Smooth muscle cell (in vitro differentiated cells): Measurements from ENCODE around the gene THRB. TPM values are rescaled to one million over a fixed set of nuclear protein-coding genes. Genes with fewer than 3 reads are reported as not detected.

ENCODE experiments used
- DNase-seq: peaks from one replicate; lab custom pipeline; 2025; ENCODE audit not compliant: unreplicated experiment; lab: John Stamatoyannopoulos, UW
- H2AFZ ChIP-seq: fragments of 200-600 bp; sonication (generic); 2 replicates; pipeline ENCODE4 v1.6.0; 2016; ENCODE audit warnings: antibody characterized with exemption, low read depth, mild to moderate bottlenecking
- H3F3A ChIP-seq: fragments of 200-600 bp; sonication (generic); 2 replicates; pipeline ENCODE4 v1.6.0; 2017; ENCODE audit warnings: antibody characterized with exemption, low read depth
- H3K27ac ChIP-seq: fragments of 200-600 bp; sonication (generic); 2 replicates; pipeline ENCODE4 v1.5.1; 2016; ENCODE audit warnings: low read depth, mild to moderate bottlenecking
- H3K27me3 ChIP-seq: fragments of 200-600 bp; sonication (generic); 2 replicates; pipeline ENCODE4 v1.6.1; 2016; ENCODE audit warnings: low read depth, mild to moderate bottlenecking
- H3K36me3 ChIP-seq: fragments of 200-600 bp; sonication (generic); 2 replicates; pipeline ENCODE4 v1.5.1; 2016; ENCODE audit warnings: low read depth
- H3K4me1 ChIP-seq: fragments of 200-600 bp; sonication (generic); 2 replicates; pipeline ENCODE4 v1.5.1; 2016; ENCODE audit warnings: low read depth
- H3K4me2 ChIP-seq: fragments of 200-600 bp; sonication (generic); 2 replicates; pipeline ENCODE4 v1.6.0; 2016; ENCODE audit warnings: mild to moderate bottlenecking
- H3K4me3 ChIP-seq: fragments of 200-600 bp; sonication (generic); 2 replicates; pipeline ENCODE4 v1.5.1; 2016; ENCODE audit warnings: mild to moderate bottlenecking
- H3K79me2 ChIP-seq: fragments of 200-600 bp; sonication (generic); 2 replicates; pipeline ENCODE4 v1.6.0; 2016; ENCODE audit warnings: low read depth, mild to moderate bottlenecking
- H3K9ac ChIP-seq: fragments of 200-600 bp; sonication (generic); 2 replicates; pipeline ENCODE4 v1.6.0; 2016; ENCODE audit warnings: low read depth
- H3K9me3 ChIP-seq: fragments of 200-600 bp; sonication (generic); replicated peaks from 2 replicates; pipeline ENCODE4 v1.5.1; 2016; ENCODE audit warnings: low read depth
- H4K20me1 ChIP-seq: fragments of 200-600 bp; sonication (generic); 2 replicates; pipeline ENCODE4 v1.6.0; 2016; ENCODE audit warnings: low read depth
- WGBS: methylation state at CpG from one replicate; pipeline ENCODE4 v1.1.7; 2016; ENCODE audit warnings: low lambda C conversion rate; 5-methylcytosine and 5-hydroxymethylcytosine counted together
- polyA plus RNA-seq: library from polyadenylated mRNA; unstranded; fragments of >200 nt; fragmentation: Nextera tagmentation; extraction: Ambion mirVana; gene quantifications from 2 replicates; pipeline ENCODE4 v1.2.1, GENCODE V29; 2016
- total RNA-seq: library from RNA; depleted of rRNA; stranded (reverse); fragments of >200 nt; gene quantifications from 2 replicates; pipeline ENCODE4 v1.2.3, GENCODE V29; 2014
- TF ChIP-seq, protein P1 (sequence below): fragments of 200-600 bp; sonication (generic); IDR thresholded peaks from 2 replicates; pipeline ENCODE4 v1.5.1; 2017; ENCODE audit warnings: borderline replicate concordance, mild to moderate bottlenecking, antibody characterized with exemption; ENCODE audit not compliant: insufficient read depth, poor library complexity, severe bottlenecking

The THRB gene
- total and polyA plus RNA-seq, 2 experiments from 2014 or later, result 5.6 to 43.8 TPM

DNA sequence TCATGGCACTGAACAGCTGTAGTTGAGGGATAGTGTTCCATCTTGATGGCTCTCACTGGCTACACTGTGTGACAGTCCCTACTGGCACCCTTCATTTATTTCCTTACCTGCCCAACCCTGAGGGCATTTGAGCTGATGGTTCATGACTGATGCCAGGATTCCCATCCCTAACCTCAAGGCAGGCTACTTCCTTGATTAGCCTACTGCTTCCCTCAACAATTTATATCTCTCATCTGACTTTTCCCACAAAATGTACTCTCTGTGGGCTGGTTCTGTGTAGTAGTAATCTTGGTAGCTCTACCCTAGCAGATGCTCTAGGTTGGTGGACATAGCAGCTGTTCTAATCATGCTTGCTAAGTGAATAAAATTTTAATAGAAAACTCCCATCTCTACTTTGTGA lies 106.0 kb downstream of the THRB start:
- TF ChIP-seq, protein P1, sequence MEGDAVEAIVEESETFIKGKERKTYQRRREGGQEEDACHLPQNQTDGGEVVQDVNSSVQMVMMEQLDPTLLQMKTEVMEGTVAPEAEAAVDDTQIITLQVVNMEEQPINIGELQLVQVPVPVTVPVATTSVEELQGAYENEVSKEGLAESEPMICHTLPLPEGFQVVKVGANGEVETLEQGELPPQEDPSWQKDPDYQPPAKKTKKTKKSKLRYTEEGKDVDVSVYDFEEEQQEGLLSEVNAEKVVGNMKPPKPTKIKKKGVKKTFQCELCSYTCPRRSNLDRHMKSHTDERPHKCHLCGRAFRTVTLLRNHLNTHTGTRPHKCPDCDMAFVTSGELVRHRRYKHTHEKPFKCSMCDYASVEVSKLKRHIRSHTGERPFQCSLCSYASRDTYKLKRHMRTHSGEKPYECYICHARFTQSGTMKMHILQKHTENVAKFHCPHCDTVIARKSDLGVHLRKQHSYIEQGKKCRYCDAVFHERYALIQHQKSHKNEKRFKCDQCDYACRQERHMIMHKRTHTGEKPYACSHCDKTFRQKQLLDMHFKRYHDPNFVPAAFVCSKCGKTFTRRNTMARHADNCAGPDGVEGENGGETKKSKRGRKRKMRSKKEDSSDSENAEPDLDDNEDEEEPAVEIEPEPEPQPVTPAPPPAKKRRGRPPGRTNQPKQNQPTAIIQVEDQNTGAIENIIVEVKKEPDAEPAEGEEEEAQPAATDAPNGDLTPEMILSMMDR, result no peak
- Histone ChIP-seq H3K27me3 (no peaks in the 10 kb centered on the region), H3K79me2 (no peaks in the 10 kb centered on the region), H3K9me3 (no peaks in the 10 kb centered on the region), H3K4me1 (peaks cover 11% of the 10 kb centered on the region), H3K4me3 (no peak overlapping the region), H3F3A (no peaks in the 10 kb centered on the region), H3K9ac (no peak overlapping the region), H3K36me3 (no peaks in the 10 kb centered on the region), H4K20me1 (no peaks in the 10 kb centered on the region), H2AFZ (no peak overlapping the region), H3K27ac (peak overlapping the region; percentile 69), H3K4me2 (peak overlapping the region; percentile 40)
- DNase-seq, result no peak

DNA sequence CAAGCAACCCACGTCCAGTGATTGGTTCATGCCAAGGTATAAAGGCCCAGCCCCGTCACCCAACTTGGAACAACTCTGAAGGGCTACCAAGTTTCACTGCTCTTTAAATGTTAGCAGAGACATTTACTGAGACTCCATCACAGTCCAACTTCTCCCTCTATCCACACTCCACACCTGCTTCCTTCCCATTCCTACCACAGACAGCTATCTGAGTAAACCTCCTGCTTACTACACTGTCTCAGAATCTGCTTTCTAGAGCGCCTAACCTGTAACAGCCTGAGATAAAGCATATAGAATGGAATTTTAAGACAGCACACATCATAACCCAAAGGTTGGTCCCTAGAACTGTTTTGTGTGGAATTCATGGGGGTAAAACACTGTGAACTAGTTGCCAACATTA lies 106.5 kb downstream of the THRB start:
- DNase-seq, result no peak
- Histone ChIP-seq H3K36me3 (no peaks in the 10 kb centered on the region), H3K4me3 (no peak overlapping the region), H3K27me3 (no peaks in the 10 kb centered on the region), H4K20me1 (no peaks in the 10 kb centered on the region), H3K27ac (peak overlapping the region; percentile 69), H3K9me3 (no peaks in the 10 kb centered on the region), H3K4me2 (no peak overlapping the region), H3K9ac (no peak overlapping the region), H3K4me1 (peaks cover 11% of the 10 kb centered on the region), H2AFZ (no peak overlapping the region), H3F3A (no peaks in the 10 kb centered on the region), H3K79me2 (no peaks in the 10 kb centered on the region)
- TF ChIP-seq, protein P1, result no peak
- WGBS, result 96% methylated on average over 3 of the region's 3 CpGs

GRCh38 chr3:24387493-24387892 lies 107.2 kb downstream of the THRB start:
- Histone ChIP-seq H3K79me2 (peaks cover 3% of the 10 kb centered on the region), H2AFZ (no peak overlapping the region), H3K27ac (peak overlapping the region; percentile 69), H3F3A (no peaks in the 10 kb centered on the region), H3K9me3 (no peaks in the 10 kb centered on the region), H4K20me1 (no peaks in the 10 kb centered on the region), H3K36me3 (no peaks in the 10 kb centered on the region), H3K9ac (no peak overlapping the region), H3K4me3 (no peak overlapping the region), H3K4me1 (peaks cover 11% of the 10 kb centered on the region), H3K4me2 (peak overlapping the region; percentile 20), H3K27me3 (peaks cover 4% of the 10 kb centered on the region)
- 72% methylated on average over 1 of the region's 1 CpG for WGBS
- TF ChIP-seq, protein P1, result no peak
- no peak for DNase-seq

DNA sequence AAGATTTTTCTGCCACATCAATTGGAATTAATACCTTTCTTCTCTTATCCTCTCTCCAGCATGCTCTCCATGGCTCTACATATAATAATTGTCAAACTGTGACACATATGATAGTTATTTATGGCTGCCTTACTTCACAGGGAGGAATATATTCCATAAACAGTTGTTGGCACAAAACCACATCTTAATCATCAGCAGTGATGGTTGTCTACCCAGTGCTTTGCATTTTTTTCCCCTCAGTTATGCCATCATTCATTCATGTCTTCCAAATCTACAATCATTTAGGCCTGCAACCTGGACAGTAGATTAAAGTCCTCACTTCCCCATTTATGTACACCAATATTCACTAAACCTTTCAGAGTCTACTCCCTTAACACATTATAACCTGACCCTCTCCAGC lies 107.7 kb downstream of the THRB start:
- Histone ChIP-seq H3K9ac (no peak overlapping the region), H4K20me1 (no peaks in the 10 kb centered on the region), H3F3A (no peaks in the 10 kb centered on the region), H3K79me2 (peaks cover 3% of the 10 kb centered on the region), H3K9me3 (no peaks in the 10 kb centered on the region), H3K4me1 (peaks cover 11% of the 10 kb centered on the region), H3K27me3 (peaks cover 5% of the 10 kb centered on the region), H3K4me3 (no peak overlapping the region), H3K27ac (peak overlapping the region; percentile 69), H2AFZ (no peak overlapping the region), H3K36me3 (no peaks in the 10 kb centered on the region), H3K4me2 (peak overlapping the region; percentile 20)
- DNase-seq, result no peak
- TF ChIP-seq, protein P1, result no peak
